SK-N-SH (cell line): ENCODE data around the gene SAE1. TPM values are rescaled to one million over a fixed set of nuclear protein-coding genes. Genes with fewer than 3 reads are reported as not detected.

Experiments
- CTCF ChIA-PET: fragments of 300-600, 350-600 bp; formaldehyde crosslinking; extraction: SDS; loops from one replicate; lab custom pipeline; 2021; lab: Yijun Ruan, JAX
- POLR2A ChIA-PET: fragments of 350-600 bp; sonication (Branson Sonifier 250); formaldehyde crosslinking; extraction: SDS; loops from one replicate; lab custom pipeline; 2020; ENCODE audit warnings: antibody characterized with exemption, inconsistent platforms; lab: Yijun Ruan, JAX
- DNase-seq: peaks from one replicate; pipeline ENCODE4 v3.0.0; 2012
- H2AFZ ChIP-seq: fragments of 200-600 bp; sonication (generic); 2 replicates; pipeline ENCODE4 v1.8.1; 2016; ENCODE audit warnings: antibody characterized with exemption, mild to moderate bottlenecking, low read depth
- H3F3A ChIP-seq: fragments of 200-600 bp; sonication (generic); replicated peaks from 2 replicates; pipeline ENCODE3; 2016; ENCODE audit warnings: antibody characterized with exemption, mild to moderate bottlenecking; ENCODE audit not compliant: insufficient read depth
- H3K27ac ChIP-seq, 2 experiments: fragments of 200-500 bp in 1 of 2; fragments of 200-600 bp in 1 of 2; sonication (Bioruptor generic) in 1 of 2; sonication (generic), shearing (Covaris generic) in 1 of 2; 2 replicates each; pipeline versions ENCODE4 v1.5.1 to v1.6.1; 2014 to 2016; ENCODE audit warnings: low read depth in 2 of 2, inconsistent platforms in 1 of 2, low read length in 1 of 2, mild to moderate bottlenecking in 1 of 2, mixed read lengths in 1 of 2
- H3K27me3 ChIP-seq: fragments of 200-600 bp; sonication (generic), shearing (Covaris generic); 2 replicates; pipeline ENCODE4 v1.6.1; 2016; ENCODE audit warnings: mixed run types; ENCODE audit not compliant: insufficient read depth
- H3K36me3 ChIP-seq, 2 experiments: fragments of 200-500 bp in 1 of 2; fragments of 200-600 bp in 1 of 2; sonication (Bioruptor generic) in 1 of 2; sonication (generic) in 1 of 2; replicated peaks in 1 of 2; 2 replicates each; pipeline versions ENCODE3 to v1.5.1; 2014 to 2016; ENCODE audit warnings: low read length in 1 of 2, mild to moderate bottlenecking in 1 of 2; ENCODE audit not compliant: insufficient read depth in 2 of 2, control insufficient read depth in 1 of 2
- H3K4me1 ChIP-seq, 2 experiments: fragments of 200-500 bp in 1 of 2; fragments of 200-600 bp in 1 of 2; sonication (Bioruptor generic) in 1 of 2; sonication (generic), shearing (Covaris generic) in 1 of 2; 2 replicates each; pipeline versions ENCODE4 v1.5.1 to v1.6.1; 2014 to 2016; ENCODE audit warnings: low read depth in 1 of 2, low read length in 1 of 2, mixed run types in 1 of 2; ENCODE audit not compliant: insufficient read depth in 2 of 2, control insufficient read depth in 1 of 2
- H3K4me2 ChIP-seq: fragments of 200-600 bp; sonication (generic), shearing (Covaris generic); 2 replicates; pipeline ENCODE4 v1.6.1; 2017; ENCODE audit warnings: mixed run types
- H3K4me3 ChIP-seq, 2 experiments: fragments of 200-500 bp in 1 of 2; fragments of 200-600 bp in 1 of 2; sonication (Bioruptor generic) in 1 of 2; sonication (generic), shearing (Covaris generic) in 1 of 2; 2 replicates each; pipeline versions ENCODE4 v1.5.1 to v1.8.1; 2014 to 2016; ENCODE audit warnings: low read depth in 2 of 2, inconsistent platforms in 1 of 2, low read length in 1 of 2, mild to moderate bottlenecking in 1 of 2, mixed read lengths in 1 of 2, moderate library complexity in 1 of 2
- H3K79me2 ChIP-seq: fragments of 200-600 bp; sonication (generic); 2 replicates; pipeline ENCODE4 v1.8.1; 2017; ENCODE audit warnings: mild to moderate bottlenecking; ENCODE audit not compliant: insufficient read depth
- H3K9ac ChIP-seq: fragments of 200-600 bp; sonication (generic); 2 replicates; pipeline ENCODE4 v1.6.1; 2017; ENCODE audit warnings: mixed run types
- H3K9me2 ChIP-seq: fragments of 200-600 bp; sonication (generic); 2 replicates; pipeline ENCODE4 v1.6.1; 2017; ENCODE audit warnings: mixed run types
- H3K9me3 ChIP-seq: fragments of 200-600 bp; sonication (generic); 2 replicates; pipeline ENCODE4 v1.6.1; 2017; ENCODE audit warnings: mixed run types, mild to moderate bottlenecking, moderate library complexity
- H4K20me1 ChIP-seq: fragments of 200-600 bp; sonication (generic); 2 replicates; pipeline ENCODE4 v1.6.1; 2017; ENCODE audit warnings: mild to moderate bottlenecking, mixed run types; ENCODE audit not compliant: insufficient read depth
- ELF1 ChIP-seq: IDR thresholded peaks from 2 replicates; pipeline ENCODE4 v1.4.0; 2012
- EP300 ChIP-seq, 2 experiments: IDR thresholded peaks; 2 replicates each; pipeline versions ENCODE4 v1.4.0 to v1.6.1; 2012; ENCODE audit warnings: borderline replicate concordance in 1 of 2, low read depth in 1 of 2, low read length in 1 of 2
- RAD21 ChIP-seq: IDR thresholded peaks from 2 replicates; pipeline ENCODE4 v1.6.1; 2012; ENCODE audit warnings: mild to moderate bottlenecking, low read length
- RFX5 ChIP-seq: IDR thresholded peaks from 2 replicates; pipeline ENCODE4 v1.6.1; 2012; ENCODE audit warnings: mild to moderate bottlenecking, improper control_type of control experiment, low read length
- WGBS: methylation state at CpG from one replicate; pipeline ENCODE4 v1.1.6; 2017; ENCODE audit warnings: low lambda C conversion rate; 5-methylcytosine and 5-hydroxymethylcytosine counted together
- polyA plus RNA-seq, 3 experiments: library from polyadenylated mRNA; depleted of rRNA; stranded (reverse); fragments of >200 nt; gene quantifications; 2 replicates each; pipeline ENCODE4 v1.2.3, GENCODE V29; 2012
- TF ChIP-seq, protein P1 (sequence below): IDR thresholded peaks from 2 replicates; pipeline ENCODE4; 2012
- TF ChIP-seq, protein P2 (sequence below): IDR thresholded peaks from 2 replicates; pipeline ENCODE4 v1.4.0; 2012; ENCODE audit warnings: low read depth

Gene SAE1
- polyA plus RNA-seq, 1 of the 3 experiments (the other 2 are of a cell fraction) = 123 TPM

DNA sequence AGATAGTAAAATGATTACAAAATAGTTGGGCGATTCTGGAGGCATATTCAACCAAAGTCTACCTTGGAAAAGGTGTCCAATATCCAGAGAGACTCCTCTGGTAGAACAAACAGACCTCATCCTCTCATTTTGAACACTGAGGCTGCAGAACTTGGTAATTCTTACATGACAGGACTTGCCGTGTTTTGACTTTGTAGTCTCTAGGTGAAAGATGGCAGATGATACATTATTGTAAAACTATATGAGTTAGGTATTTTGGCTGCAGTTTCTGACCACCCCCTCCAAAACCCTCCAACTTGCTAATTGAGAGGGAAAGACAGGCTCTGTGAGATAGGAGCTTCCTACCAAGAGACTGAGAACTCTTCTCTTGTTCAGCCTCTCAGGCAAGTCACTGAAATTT, 22.6 kb downstream of the SAE1 start:
- TF ChIP-seq RAD21 = no peak
- TF ChIP-seq, protein P1, sequence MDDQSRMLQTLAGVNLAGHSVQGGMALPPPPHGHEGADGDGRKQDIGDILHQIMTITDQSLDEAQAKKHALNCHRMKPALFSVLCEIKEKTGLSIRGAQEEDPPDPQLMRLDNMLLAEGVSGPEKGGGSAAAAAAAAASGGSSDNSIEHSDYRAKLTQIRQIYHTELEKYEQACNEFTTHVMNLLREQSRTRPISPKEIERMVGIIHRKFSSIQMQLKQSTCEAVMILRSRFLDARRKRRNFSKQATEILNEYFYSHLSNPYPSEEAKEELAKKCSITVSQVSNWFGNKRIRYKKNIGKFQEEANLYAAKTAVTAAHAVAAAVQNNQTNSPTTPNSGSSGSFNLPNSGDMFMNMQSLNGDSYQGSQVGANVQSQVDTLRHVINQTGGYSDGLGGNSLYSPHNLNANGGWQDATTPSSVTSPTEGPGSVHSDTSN = no peak
- TF ChIP-seq EP300 (IDR thresholded peaks at IDR 0.05; ENCODE audit: borderline replicate concordance in 1 of 2, low read depth in 1 of 2, low read length in 1 of 2) = no peak
- POLR2A ChIA-PET = no interaction called here

DNA sequence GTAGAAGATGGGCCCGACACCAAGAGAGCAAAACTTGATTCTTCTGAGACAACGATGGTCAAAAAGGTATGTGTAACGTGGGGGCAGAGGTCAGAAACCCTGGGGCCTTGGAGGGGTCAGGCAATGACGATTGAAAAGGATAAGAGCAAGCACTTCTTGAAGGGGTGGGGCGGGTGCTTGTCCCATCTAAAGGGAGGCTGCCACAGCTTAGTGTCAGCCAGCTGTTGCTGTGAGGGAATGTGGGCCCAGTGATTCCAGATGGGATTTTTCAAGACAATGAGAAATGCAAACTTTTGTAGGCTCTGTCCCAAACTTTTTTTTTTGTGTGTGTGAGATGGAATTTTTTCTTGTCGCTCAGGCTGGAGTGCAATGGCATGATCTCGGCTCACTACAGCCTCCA, 24.5 kb downstream of the SAE1 start:
- no peaks in the 10 kb centered on the region for H3K9me3 ChIP-seq
- peaks cover 2 to 15% of the 10 kb centered on the region in 2 experiments; a peak in 3 of 4 replicates for H3K4me1 ChIP-seq
- H2AFZ ChIP-seq = no peak overlapping the region
- peaks cover 88% of the 10 kb centered on the region for H3K79me2 ChIP-seq
- H3K27me3 ChIP-seq = no peaks in the 10 kb centered on the region
- peaks cover 25% of the 10 kb centered on the region for H3F3A ChIP-seq
- peaks cover 46 to 57% of the 10 kb centered on the region in 2 experiments for H3K36me3 ChIP-seq
- no peaks in the 10 kb centered on the region for H3K9me2 ChIP-seq
- H4K20me1 ChIP-seq = peaks cover 8% of the 10 kb centered on the region; the same call in 1 of the 2 replicates
- H3K27ac ChIP-seq = no peak overlapping the region
- WGBS = 94% methylated on average over 7 of the region's 7 CpGs
- CTCF ChIA-PET = interaction anchor here (3.0 to 10.9 kb wide), 2 partner anchors 55 to 91 kb away, joined by 12 to 132 read pairs; no protein-coding TSS in a partner anchor
- TF ChIP-seq ELF1 (no peak), RFX5 (no peak)
- TF ChIP-seq, protein P2, sequence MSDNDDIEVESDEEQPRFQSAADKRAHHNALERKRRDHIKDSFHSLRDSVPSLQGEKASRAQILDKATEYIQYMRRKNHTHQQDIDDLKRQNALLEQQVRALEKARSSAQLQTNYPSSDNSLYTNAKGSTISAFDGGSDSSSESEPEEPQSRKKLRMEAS = no peak
- POLR2A ChIA-PET = no interaction called here
- H3K4me2 ChIP-seq = no peak overlapping the region
- no peak for DNase-seq
- H3K9ac ChIP-seq = no peak overlapping the region
- no peak overlapping the region for H3K4me3 ChIP-seq

More for the DNA sequence above, 22.6 kb downstream of the SAE1 start:
- peaks cover 9% of the 10 kb centered on the region for H3F3A ChIP-seq
- no peak overlapping the region for H2AFZ ChIP-seq
- H4K20me1 ChIP-seq = peaks cover 2% of the 10 kb centered on the region; the same call in 1 of the 2 replicates
- H3K9me2 ChIP-seq = no peaks in the 10 kb centered on the region
- peaks cover 44 to 53% of the 10 kb centered on the region in 2 experiments for H3K36me3 ChIP-seq
- WGBS = 95% methylated on average over 2 of the region's 2 CpGs
- H3K4me2 ChIP-seq = no peak overlapping the region
- H3K79me2 ChIP-seq = peaks cover 90% of the 10 kb centered on the region
- no peak for DNase-seq
- H3K9ac ChIP-seq = no peak overlapping the region
- peak overlapping the region in 1 of 2 experiments; percentile 25; a peak in 2 of 4 replicates for H3K27ac ChIP-seq
- no peaks in the 10 kb centered on the region for H3K9me3 ChIP-seq
- H3K27me3 ChIP-seq = no peaks in the 10 kb centered on the region
- no peak overlapping the region for H3K4me3 ChIP-seq
- CTCF ChIA-PET = interaction anchor here (3.0 to 10.9 kb wide), 2 partner anchors 57 to 93 kb away, joined by 12 to 132 read pairs; no protein-coding TSS in a partner anchor
- H3K4me1 ChIP-seq = peaks cover 2 to 11% of the 10 kb centered on the region in 2 experiments; a peak in 3 of 4 replicates

DNA sequence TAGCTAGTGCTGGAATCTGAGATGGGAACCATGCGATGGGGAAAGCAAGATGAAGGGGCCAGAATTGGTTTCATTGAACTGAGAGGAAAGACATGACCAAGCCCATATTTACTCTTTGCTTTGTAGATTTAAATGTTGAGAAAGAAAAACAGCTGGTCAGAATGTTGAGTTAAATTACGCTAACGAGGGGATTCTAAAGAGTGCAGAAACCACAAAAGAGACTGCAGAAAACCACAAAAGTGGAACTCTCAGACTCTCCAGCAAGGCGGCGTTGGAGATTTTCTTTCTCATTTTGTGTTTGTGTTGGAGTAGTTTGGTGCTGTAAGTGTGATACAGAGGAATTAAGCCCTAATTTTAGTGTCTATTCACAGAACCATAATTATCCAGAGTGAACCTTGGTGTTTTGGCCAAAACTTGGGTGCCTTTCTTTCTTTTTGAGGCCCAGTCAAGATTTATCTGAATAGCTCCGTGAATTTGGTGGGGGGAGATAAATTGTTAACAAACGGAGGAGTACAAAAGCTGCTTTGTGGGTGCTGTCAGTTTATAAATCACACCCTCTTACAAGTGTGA, 26.3 kb downstream of the SAE1 start:
- no peak for DNase-seq
- Histone ChIP-seq H4K20me1 (peaks cover 8% of the 10 kb centered on the region; the same call in 1 of the 2 replicates), H3K27me3 (no peaks in the 10 kb centered on the region), H3K27ac (peak overlapping the region; percentile 51 to 52; a peak in 2 of 4 replicates), H3K9ac (no peak overlapping the region), H3F3A (peaks cover 31% of the 10 kb centered on the region), H3K4me3 (no peak overlapping the region), H3K9me2 (no peaks in the 10 kb centered on the region), H3K4me1 (peaks cover 6 to 19% of the 10 kb centered on the region in 2 experiments), H3K36me3 (peaks cover 42 to 44% of the 10 kb centered on the region in 2 experiments), H3K79me2 (peaks cover 87% of the 10 kb centered on the region), H2AFZ (no peak overlapping the region), H3K4me2 (no peak overlapping the region), H3K9me3 (no peaks in the 10 kb centered on the region)
- TF ChIP-seq RAD21 (no peak), EP300 (IDR thresholded peaks at IDR 0.05; ENCODE audit: borderline replicate concordance in 1 of 2, low read depth in 1 of 2, low read length in 1 of 2) (no peak)
- 98% methylated on average over 7 of the region's 7 CpGs for WGBS
- POLR2A ChIA-PET = no interaction called here
- CTCF ChIA-PET = interaction anchor here (0.8 to 8.7 kb wide), 6 partner anchors 9 to 89 kb away, joined by 3 to 84 read pairs (median 3); no protein-coding TSS in a partner anchor
